GM12875 (cell line): ENCODE data around the gene CCDC32.

Source experiments
- H3K4me3 ChIP-seq: one replicate; pipeline ENCODE4 v1.5.1; 2011; ENCODE audit warnings: low read depth, low read length, control low read depth
- CTCF ChIP-seq: IDR thresholded peaks from 2 replicates; pipeline ENCODE4 v1.5.1; 2011; ENCODE audit warnings: low read depth, mild to moderate bottlenecking, control low read depth, inconsistent platforms, low read length, moderate library complexity, borderline replicate concordance; ENCODE audit not compliant: insufficient read depth

Gene CCDC32

GRCh38 chr15:40513609-40514008 is 51.2 kb downstream of the CCDC32 start:
- no peak for TF ChIP-seq CTCF
- H3K4me3 ChIP-seq: no peak overlapping the region

GRCh38 chr15:40512440-40512839 is 52.4 kb downstream of the CCDC32 start:
- H3K4me3 ChIP-seq: no peak overlapping the region
- no peak for TF ChIP-seq CTCF

- TF ChIP-seq CTCF: no peak
- peak overlapping the region; percentile 46 for H3K4me3 ChIP-seq
Observed at GRCh38 chr15:40511472-40512133, 53.2 kb downstream of the CCDC32 start.

- no peak for TF ChIP-seq CTCF
Observed at GRCh38 chr15:40511093-40511471, 53.8 kb downstream of the CCDC32 start.

GRCh38 chr15:40510201-40510600 is 54.6 kb downstream of the CCDC32 start:
- TF ChIP-seq CTCF: no peak
- no peak overlapping the region for H3K4me3 ChIP-seq

More at GRCh38 chr15:40511093-40511471, 53.8 kb downstream of the CCDC32 start:
- peak overlapping the region; percentile 46 for H3K4me3 ChIP-seq

- H3K4me3 ChIP-seq: no peak overlapping the region
- no peak for TF ChIP-seq CTCF
Observed at GRCh38 chr15:40508216-40508615, 56.6 kb downstream of the CCDC32 start.

- TF ChIP-seq CTCF: peak; percentile 77
- no peak overlapping the region for H3K4me3 ChIP-seq
Observed at GRCh38 chr15:40506964-40507571, 57.8 kb downstream of the CCDC32 start.
